Measurements from ENCODE around the gene CPAMD8.
"Not testable (repeated sequence)": the region's sequence is repeated elsewhere in the genome, so short reads cannot be mapped to it uniquely, and the experiment has no call there.

The CPAMD8 gene

GRCh38 chr19:16944626-16945363 is 81.8 kb downstream of the CPAMD8 start:
- no peak for DNase-seq

DNA sequence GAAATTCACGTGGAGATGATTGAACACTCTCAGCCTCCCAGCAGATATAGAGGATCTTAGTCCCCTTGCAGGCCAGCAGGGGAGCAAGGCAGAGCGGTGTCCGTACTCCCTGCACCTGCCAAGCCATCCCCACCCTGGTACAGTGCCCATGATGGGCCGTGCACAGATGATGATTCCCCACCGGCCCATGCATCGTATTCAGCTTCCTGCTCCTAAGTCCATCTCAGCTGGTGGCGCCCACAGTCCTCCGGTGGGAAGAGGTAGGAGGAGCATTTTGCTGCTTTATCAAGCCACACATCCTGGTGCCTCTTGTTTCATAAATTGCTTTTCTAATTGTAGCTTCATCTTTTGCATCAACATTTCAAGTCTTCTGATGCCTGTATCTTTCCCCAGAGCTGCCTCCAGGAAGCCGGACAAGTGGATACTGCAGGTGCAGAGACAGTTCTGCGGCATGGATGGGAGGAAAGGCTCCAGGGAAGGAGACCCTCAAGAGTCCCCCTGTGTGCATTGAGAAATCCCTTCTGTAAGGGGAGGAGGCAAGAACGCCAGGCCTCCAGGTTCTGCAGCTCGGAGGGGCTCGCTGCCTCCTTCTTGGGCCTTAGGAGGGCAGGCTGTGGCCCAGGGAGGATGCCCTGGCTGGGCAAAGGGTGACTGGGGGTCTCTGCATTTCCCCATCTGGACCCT is 82.5 kb downstream of the CPAMD8 start:
- DNase-seq, result no peak

DNA sequence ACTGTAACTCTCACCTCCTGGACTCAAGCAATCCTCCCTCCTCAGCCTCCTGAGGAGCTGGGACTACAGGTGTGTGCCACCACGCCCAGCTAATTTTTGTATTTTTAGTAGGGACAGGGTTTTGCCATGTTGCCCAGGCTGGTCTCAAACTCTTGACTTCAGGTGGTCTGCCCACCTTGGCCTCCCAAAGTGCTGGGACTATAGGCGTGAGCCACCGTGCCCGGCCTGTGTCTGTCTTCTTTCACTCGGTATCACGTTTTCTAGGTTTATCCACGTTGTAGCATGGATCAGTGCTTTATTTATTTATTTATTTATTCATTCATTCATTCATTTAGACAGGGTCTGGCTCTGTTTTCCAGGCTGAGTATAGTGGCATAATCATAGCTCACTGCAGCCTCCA is 83.5 kb downstream of the CPAMD8 start:
- DNase-seq, result not testable (repeated sequence)

DNA sequence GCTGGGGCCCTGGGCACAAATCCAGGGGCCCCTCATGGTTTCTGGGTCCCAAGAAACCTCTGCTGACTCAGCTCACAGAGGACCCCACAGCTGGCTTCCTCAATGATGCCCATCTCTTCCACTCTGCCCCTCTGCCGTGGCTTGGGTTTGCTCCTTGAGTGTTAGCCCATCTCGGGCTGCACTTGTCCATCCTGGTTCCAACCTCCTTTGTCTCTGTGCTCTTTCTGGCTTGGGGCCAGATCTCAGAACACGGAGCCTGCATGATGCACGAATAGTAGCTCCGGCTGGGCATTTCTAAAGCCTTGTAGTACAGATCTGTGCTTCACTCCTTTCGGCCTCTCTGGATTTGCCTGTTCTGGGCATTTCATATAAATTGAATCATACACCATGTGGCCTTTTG is 84.0 kb downstream of the CPAMD8 start:
- DNase-seq, result no peak

DNA sequence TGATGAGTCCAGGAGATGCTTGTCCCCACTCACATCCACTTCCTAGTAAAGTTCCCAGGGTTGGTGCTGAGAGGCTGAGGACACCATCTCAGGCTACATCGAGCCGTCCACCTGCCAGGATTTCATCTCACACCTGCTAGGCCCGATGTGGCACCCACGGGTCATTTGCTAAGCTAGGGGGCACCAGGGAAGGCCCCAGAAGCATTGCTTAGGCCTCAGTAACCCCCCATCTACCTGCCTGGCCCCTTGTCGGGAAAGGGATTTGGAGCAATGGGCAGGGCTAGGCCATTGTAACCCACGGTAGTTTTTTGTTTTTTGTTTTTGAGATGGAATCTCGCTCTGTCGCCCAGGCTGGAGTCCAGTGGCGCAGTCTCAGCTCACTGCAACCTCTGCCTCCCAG is 86.0 kb downstream of the CPAMD8 start:
- no peak for DNase-seq

DNA sequence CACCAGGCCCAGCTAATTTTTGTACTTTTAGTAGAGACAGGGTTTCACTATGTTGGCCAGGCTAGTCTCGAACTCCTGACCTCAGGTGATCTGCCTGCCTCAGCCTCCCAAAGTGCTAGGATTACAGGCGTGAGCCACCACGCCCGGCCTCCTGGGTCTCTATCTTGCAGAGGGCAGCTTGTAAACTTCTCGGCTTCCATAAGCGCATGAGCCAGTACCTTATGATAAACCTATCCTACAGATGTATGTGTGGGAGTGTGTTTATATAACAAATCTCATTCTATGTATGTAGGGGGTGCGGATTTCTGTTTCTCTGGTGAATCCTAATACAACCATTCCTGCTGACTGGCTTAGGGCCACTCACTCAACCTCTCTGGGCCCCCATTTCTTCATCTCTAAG is 86.5 kb downstream of the CPAMD8 start:
- DNase-seq, result not testable (repeated sequence)

DNA sequence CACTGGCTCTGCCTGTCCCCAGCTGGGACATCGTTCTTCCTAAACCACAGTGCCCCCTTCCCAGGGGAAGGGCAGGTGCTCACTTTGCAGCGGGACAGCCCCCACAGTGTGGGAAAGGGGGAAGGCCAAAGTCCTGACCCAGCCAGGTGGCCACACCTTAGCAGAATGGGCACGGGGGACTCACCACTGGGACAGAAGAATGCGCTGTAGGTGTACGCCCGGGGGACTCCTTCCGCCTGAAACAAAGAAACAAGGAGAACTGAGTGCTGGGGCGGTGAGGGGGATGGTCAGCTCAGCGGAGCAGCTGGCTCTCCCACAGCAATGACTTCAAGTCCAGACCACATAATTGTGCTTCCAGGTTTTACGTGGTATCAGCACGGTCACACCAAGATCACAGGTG is 88.4 kb downstream of the CPAMD8 start:
- DNase-seq, result no peak

- DNase-seq, result not testable (repeated sequence)
Measured at GRCh38 chr19:16937796-16938195, 88.8 kb downstream of the CPAMD8 start.

DNA sequence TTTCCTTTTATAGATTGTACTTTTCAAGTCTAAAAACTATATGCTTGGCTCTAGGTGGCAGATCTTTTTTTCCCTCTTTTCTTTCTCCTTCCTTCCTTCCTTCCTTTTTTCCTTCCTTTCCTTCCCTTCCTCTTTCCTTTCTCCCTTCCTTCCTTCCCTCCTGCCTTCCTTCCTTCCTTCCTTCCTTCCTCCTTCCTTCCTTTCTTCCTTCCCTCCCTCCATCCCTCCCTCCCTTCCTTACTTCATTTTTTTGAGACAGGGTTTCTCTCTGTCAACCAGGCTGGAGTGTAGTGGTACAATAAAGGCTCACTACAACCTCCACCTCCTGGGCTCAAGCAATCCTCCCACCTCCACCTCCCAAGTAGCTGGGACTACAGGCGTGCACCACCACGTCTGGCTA is 89.7 kb downstream of the CPAMD8 start:
- no peak for DNase-seq

- DNase-seq, result no peak
Measured at GRCh38 chr19:16934489-16934888, 92.1 kb downstream of the CPAMD8 start.

- no peak for DNase-seq
Measured at GRCh38 chr19:16931306-16931705, 95.3 kb downstream of the CPAMD8 start.

DNA sequence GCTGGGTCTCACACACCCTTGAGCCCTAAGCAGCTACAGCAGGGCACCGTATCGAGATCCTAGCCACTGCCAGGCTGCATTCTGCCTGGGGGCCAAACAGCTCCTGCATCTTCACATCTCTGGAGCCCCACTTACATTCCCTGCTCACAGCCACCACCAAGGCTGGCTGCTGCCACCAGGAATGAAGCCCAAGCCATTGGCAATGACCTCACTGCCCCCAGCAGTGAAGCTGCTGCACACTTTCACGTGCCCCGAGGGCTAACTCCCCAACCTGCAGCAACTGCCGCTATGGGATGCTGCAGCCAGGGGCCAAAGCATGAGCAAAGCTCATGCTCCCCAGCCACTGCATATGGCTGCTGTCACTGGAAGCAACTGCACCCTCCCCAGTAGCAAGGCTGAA is 95.9 kb downstream of the CPAMD8 start:
- no peak for DNase-seq

DNA sequence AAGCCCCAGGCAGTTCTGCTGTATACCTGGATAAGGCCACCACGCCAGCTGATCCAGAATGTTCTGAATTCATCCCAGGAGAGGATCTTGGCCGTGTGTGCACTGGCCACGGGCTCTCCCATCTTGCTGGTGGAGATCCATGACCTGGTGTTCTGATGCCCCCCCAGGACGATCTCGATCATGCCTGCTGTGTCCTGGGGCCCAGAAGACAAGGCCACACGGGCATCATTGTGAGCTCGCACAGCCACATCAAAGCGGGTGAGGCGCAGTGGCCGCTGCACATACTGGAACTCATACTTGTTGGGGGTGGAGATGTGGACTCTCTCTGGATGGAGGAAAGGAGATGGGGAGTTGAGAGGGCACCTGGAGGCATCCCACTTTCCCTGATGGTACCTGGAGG is 97.7 kb downstream of the CPAMD8 start:
- DNase-seq, result no peak

GRCh38 chr19:16928351-16928750 is 98.3 kb downstream of the CPAMD8 start:
- no peak for DNase-seq

- no peak for DNase-seq
Measured at GRCh38 chr19:16927883-16928282, 98.7 kb downstream of the CPAMD8 start.

DNA sequence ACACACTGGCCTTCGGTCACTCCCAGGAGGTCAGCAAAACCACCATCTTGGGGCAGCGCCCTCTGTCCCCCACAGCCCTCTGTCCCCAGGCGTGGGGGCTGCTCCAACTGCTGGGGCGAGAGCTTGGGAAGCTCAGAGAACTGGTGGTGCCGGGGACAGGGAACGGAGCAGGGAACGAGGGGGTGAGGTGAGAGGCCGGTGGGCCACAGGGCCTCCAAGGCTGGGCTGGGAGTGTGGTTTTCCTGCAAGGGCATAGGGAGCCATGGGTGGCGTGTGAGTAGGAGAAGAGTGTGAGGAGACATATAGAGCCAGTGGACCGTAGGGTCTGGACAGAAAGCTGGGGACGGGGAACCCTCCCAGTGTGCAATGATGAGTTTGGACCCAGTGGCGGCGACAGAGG is 103.7 kb downstream of the CPAMD8 start:
- no peak for DNase-seq

- no peak for DNase-seq
Measured at GRCh38 chr19:16922592-16922934, 104.0 kb downstream of the CPAMD8 start.

GRCh38 chr19:16921766-16922591 is 104.6 kb downstream of the CPAMD8 start:
- no peak for DNase-seq

DNA sequence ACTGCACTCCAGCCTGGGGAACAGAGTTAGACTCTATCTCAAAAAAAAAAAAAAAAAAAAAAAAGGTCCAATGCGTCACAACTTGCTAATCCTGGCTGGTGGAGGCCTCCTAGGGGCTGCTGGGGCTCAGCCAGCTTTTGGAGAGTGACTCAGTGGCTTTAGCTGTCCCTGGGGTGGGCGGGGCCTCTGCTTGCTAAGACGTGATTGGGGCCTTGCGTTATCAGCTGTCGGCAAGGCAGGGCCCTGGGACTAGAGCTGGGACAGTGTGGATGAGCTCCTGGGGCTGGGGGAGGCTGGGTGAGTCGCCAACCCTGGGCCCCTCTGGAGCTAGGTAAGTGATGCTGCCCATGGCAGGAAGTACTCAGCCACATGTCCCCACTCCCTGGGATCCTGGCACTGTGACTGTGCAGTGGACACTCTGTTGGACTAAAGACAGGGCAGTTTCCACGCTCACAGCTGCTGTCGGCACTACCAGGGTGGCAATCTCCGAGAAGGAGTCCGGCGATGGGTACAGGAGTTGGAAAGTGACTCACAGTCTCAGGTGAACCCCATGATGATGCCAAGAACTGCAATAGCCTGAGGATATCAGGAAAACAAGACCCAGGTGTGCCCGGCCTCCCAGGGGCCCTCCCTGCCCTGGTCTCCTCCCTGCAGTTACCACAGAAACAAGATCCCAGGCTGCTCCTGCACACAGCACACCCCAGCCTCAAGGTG is 105.6 kb downstream of the CPAMD8 start:
- no peak for DNase-seq

DNA sequence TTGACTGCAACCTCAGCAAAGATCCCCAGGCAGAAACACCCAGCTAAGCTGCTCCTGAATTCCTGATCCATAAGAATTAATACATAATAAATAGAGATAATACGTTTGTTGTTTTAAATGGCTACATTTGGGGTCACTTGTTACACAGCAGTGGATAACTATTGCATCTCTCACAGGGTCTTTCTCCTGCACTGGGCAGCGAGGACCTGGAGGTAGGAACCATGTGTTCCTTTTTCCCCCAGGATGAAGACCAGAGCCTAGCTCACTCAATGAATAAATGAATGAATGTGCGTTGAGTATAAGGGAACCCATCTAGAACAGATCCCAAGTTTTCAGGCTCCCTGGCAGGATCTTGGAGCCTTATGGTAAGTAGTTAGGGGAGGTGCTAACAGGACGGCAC is 107.1 kb downstream of the CPAMD8 start:
- no peak for DNase-seq

DNA sequence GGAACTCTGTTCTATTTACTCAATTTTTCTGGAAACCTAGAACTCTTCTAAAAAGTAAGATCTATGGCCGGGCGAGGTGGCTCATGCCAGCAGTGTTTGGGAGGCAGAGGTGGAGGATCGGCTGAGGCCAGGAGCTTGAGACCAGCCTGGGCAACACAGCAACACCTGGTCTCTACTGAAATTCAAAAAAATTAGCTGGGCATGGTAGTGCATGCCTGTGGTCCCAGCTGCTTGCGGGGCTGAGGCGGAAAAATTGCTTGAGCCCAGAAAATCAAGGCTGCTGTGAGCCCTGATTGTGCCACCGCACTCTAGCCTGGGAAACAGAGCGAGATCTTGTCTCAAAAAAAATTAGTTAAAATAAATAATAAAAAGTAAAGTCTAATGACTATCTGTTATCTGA is 109.2 kb downstream of the CPAMD8 start:
- DNase-seq, result no peak

GRCh38 chr19:16915734-16916133 is 110.9 kb downstream of the CPAMD8 start:
- DNase-seq, result no peak

DNA sequence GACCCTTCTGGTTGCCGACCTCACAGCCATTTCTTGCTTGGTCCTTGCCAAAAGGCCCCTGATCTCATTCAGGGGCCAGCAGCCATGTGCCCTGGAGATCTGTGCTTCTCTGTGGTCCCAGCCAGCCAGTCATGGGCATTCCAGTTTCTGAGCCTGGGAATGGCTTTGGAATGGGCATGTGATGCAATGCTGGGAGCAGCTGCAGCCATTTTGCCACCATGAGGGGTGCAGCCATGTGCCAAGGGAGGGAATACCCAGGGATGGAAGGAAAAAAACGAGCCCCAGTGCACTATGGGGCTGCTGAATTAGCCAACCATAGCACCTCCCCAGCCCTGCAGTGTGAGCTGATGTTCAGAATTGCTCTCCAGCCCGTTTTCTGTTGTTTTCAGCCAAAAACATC is 111.5 kb downstream of the CPAMD8 start:
- no peak for DNase-seq

All from NCI-H2029 treated with DMSO at 0.1 percent for 48 hours (cell line).